WTC11 (cell line): ENCODE measurements around the gene NOX3. TPM values are rescaled to one million over a fixed set of nuclear protein-coding genes. Genes with fewer than 3 reads are reported as not detected.
"Not testable (repeated sequence)": the region's sequence is repeated elsewhere in the genome, so short reads cannot be mapped to it uniquely, and the experiment has no call there.

Source experiments
- ATAC-seq: fragments of 200-7000 bp; cut with Tn5 transposase; 2 replicates; pipeline ENCODE4 v1.10.0; 2021; ENCODE audit warnings: mild to moderate bottlenecking, moderate library complexity
- CTCF ChIA-PET: fragments of 300-600 bp; sonication (Branson Sonifier 250); formaldehyde crosslinking; loops from one replicate; lab custom pipeline; 2021; ENCODE audit warnings: antibody characterized with exemption; lab: Charles Lee
- POLR2A ChIA-PET: fragments of 350-600 bp; sonication (Branson Sonifier 250); formaldehyde crosslinking; loops from one replicate; lab custom pipeline; 2021; ENCODE audit warnings: antibody characterized with exemption; lab: Charles Lee
- DNase-seq: peaks from one replicate; pipeline ENCODE4 v3.0.0; 2021; ENCODE audit warnings: low spot score
- H3K27ac Mint-ChIP-seq: 2 replicates; pipeline ENCODE4 v1.8.0; 2021; ENCODE audit warnings: mixed read lengths
- H3K27me3 Mint-ChIP-seq: 2 replicates; pipeline ENCODE4 v1.8.0; 2021; ENCODE audit warnings: low read depth, mild to moderate bottlenecking, moderate library complexity, mixed read lengths
- H3K36me3 Mint-ChIP-seq: 2 replicates; pipeline ENCODE4 v1.8.0; 2021; ENCODE audit warnings: mixed read lengths
- H3K4me1 Mint-ChIP-seq: 2 replicates; pipeline ENCODE4 v1.8.0; 2022; ENCODE audit warnings: mixed read lengths
- H3K4me3 Mint-ChIP-seq: 2 replicates; pipeline ENCODE4 v1.8.0; 2021; ENCODE audit warnings: mild to moderate bottlenecking, moderate library complexity, mixed read lengths
- H3K9me3 Mint-ChIP-seq: 2 replicates; pipeline ENCODE4 v1.8.0; 2021; ENCODE audit warnings: mixed read lengths
- CREB1 ChIP-seq: sonication (generic); formaldehyde crosslinking; IDR thresholded peaks from 2 replicates; pipeline ENCODE4 v1.8.0; 2023; ENCODE audit warnings: mild to moderate bottlenecking, missing genetic modification reagents
- CTCF ChIP-seq: fragments of 200-600 bp; IDR thresholded peaks from 2 replicates; pipeline ENCODE4 v1.8.0; 2022; ENCODE audit warnings: antibody characterized with exemption
- E2F5 ChIP-seq: sonication (generic); formaldehyde crosslinking; IDR thresholded peaks from 2 replicates; pipeline ENCODE4 v1.8.1; 2022; ENCODE audit warnings: mild to moderate bottlenecking, moderate library complexity, missing genetic modification reagents
- ELF4 ChIP-seq: sonication (generic); formaldehyde crosslinking; IDR thresholded peaks from 2 replicates; pipeline ENCODE4 v1.8.1; 2022; ENCODE audit warnings: low read depth, mild to moderate bottlenecking, moderate library complexity, missing genetic modification reagents
- ETV6 ChIP-seq: sonication (generic); formaldehyde crosslinking; IDR thresholded peaks from 2 replicates; pipeline ENCODE4 v1.8.1; 2022; ENCODE audit warnings: mild to moderate bottlenecking, missing genetic modification reagents
- FOXJ3 ChIP-seq: sonication (generic); formaldehyde crosslinking; IDR thresholded peaks from 2 replicates; pipeline ENCODE4 v1.9.0; 2021; ENCODE audit warnings: missing genetic modification reagents, mild to moderate bottlenecking, borderline replicate concordance
- FOXP1 ChIP-seq: sonication (generic); formaldehyde crosslinking; IDR thresholded peaks from 2 replicates; pipeline ENCODE4 v1.8.0; 2022; ENCODE audit warnings: missing genetic modification reagents, mild to moderate bottlenecking, moderate library complexity, borderline replicate concordance
- FOXP4 ChIP-seq: sonication (generic); formaldehyde crosslinking; IDR thresholded peaks from 2 replicates; pipeline ENCODE4 v1.8.0; 2022; ENCODE audit warnings: mild to moderate bottlenecking, missing genetic modification reagents
- GABPB1 ChIP-seq: sonication (generic); formaldehyde crosslinking; IDR thresholded peaks from 2 replicates; pipeline ENCODE4 v1.8.1; 2023; ENCODE audit warnings: mild to moderate bottlenecking, missing genetic modification reagents
- NFYB ChIP-seq: sonication (generic); formaldehyde crosslinking; conservative IDR thresholded peaks from 2 replicates; pipeline ENCODE4 v1.8.0; 2022; ENCODE audit warnings: low read depth, missing genetic modification reagents
- NR1H2 ChIP-seq: sonication (generic); formaldehyde crosslinking; IDR thresholded peaks from 2 replicates; pipeline ENCODE4 v1.9.0; 2021; ENCODE audit warnings: mild to moderate bottlenecking, moderate library complexity, missing genetic modification reagents
- OVOL2 ChIP-seq: fragments of 250-450 bp; sonication (Bioruptor Pico); IDR thresholded peaks from 2 replicates; pipeline ENCODE4 v1.9.0; 2021; ENCODE audit warnings: mild to moderate bottlenecking, borderline replicate concordance
- RORB ChIP-seq: fragments of 250-450 bp; sonication (Bioruptor Pico); IDR thresholded peaks from 2 replicates; pipeline ENCODE4 v1.9.0; 2021; ENCODE audit warnings: mild to moderate bottlenecking
- ZNF121 ChIP-seq: sonication (generic); formaldehyde crosslinking; IDR thresholded peaks from 2 replicates; pipeline ENCODE4 v1.8.0; 2023; ENCODE audit warnings: missing genetic modification reagents
- ZNF138 ChIP-seq: sonication (generic); formaldehyde crosslinking; conservative IDR thresholded peaks from 2 replicates; pipeline ENCODE4 v1.8.1; 2022; ENCODE audit warnings: mild to moderate bottlenecking, moderate library complexity, missing genetic modification reagents
- ZNF232 ChIP-seq: sonication (generic); formaldehyde crosslinking; IDR thresholded peaks from 2 replicates; pipeline ENCODE4 v1.8.0; 2022; ENCODE audit warnings: mild to moderate bottlenecking, missing genetic modification reagents
- ZNF396 ChIP-seq: fragments of 250-450 bp; sonication (Bioruptor Pico); IDR thresholded peaks from 2 replicates; pipeline ENCODE4 v1.8.0; 2021; ENCODE audit warnings: mild to moderate bottlenecking, moderate library complexity, borderline replicate concordance
- ZNF423 ChIP-seq: fragments of 250-450 bp; sonication (Bioruptor Pico); IDR thresholded peaks from 2 replicates; pipeline ENCODE4 v2.1.2; 2022; ENCODE audit warnings: mild to moderate bottlenecking, moderate library complexity
- total RNA-seq: library from RNA; stranded (reverse); gene quantifications from 3 replicates; pipeline ENCODE4 v1.2.3, GENCODE V29; 2021
- TF ChIP-seq, protein P1 (sequence below): sonication (generic); formaldehyde crosslinking; IDR thresholded peaks from 2 replicates; pipeline ENCODE4 v1.8.0; 2022; ENCODE audit warnings: mild to moderate bottlenecking, missing genetic modification reagents
- TF ChIP-seq, protein P2 (sequence below): sonication (generic); formaldehyde crosslinking; IDR thresholded peaks from 2 replicates; pipeline ENCODE4 v1.8.1; 2023; ENCODE audit warnings: mild to moderate bottlenecking, missing genetic modification reagents, moderate library complexity

NOX3 gene
- total RNA-seq, 1 experiment from 2014 or later = not detected

- DNase-seq = no peak
- H3K9me3 Mint-ChIP-seq = peaks cover 11% of the 10 kb centered on the region
- TF ChIP-seq NFYB (CRISPR knock-in tag) (no peak), ELF4 (CRISPR knock-in tag) (no peak), ZNF232 (CRISPR knock-in tag) (no peak), CTCF (no peak), NR1H2 (CRISPR knock-in tag) (no peak), CREB1 (CRISPR knock-in tag) (no peak)
- TF ChIP-seq, protein P1, sequence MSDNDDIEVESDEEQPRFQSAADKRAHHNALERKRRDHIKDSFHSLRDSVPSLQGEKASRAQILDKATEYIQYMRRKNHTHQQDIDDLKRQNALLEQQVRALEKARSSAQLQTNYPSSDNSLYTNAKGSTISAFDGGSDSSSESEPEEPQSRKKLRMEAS (CRISPR knock-in tag) = no peak
- no peaks in the 10 kb centered on the region for H3K27me3 Mint-ChIP-seq
- peaks cover 5% of the 10 kb centered on the region for H3K36me3 Mint-ChIP-seq
- no peak overlapping the region for H3K27ac Mint-ChIP-seq
- no peak for ATAC-seq
- POLR2A ChIA-PET = no interaction called here
- CTCF ChIA-PET = no interaction called here
- no peak overlapping the region for H3K4me3 Mint-ChIP-seq
- peaks cover 9% of the 10 kb centered on the region for H3K4me1 Mint-ChIP-seq
Measured at GRCh38 chr6:155492061-155492735, 36.6 kb upstream of the NOX3 start.

DNA sequence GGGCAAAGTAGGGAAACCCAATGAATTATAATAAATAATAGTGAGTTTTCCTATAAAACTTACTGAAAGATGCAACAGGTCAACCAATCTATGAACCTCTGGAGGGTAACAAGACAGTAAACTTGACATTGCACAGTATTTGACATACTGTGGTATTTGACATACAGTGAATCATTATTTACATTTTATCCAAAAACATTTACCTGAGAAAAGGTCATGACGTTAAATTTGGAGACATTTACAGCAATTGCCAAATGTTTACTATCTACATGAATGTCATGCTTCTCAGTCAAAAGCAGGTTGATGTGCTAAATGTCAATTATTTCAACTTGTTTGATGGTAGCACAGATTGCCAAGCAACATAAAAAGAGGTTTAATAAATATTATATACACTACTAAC is 35.8 kb upstream of the NOX3 start:
- no peaks in the 10 kb centered on the region for H3K27me3 Mint-ChIP-seq
- no peak for DNase-seq

DNA sequence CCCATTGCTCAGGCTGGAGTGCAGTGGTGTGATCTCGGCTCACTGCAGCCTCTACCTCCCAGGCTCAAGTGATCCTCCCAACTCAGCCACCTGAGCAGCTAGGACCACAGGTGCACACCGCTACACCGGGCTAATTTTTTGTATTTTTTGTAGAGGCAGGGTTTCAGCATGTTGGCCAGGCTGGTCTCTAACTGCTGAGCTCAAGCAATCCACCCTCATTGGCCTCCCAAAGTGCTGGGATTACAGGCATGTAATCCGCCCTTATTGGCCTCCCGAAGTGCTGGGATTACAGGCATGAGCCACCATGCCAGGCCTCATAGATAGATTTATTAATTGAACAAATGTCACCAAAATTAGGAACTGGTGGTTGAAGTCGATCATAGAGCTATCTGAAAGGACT is 32.6 kb upstream of the NOX3 start:
- H3K9me3 Mint-ChIP-seq, H3K27me3 Mint-ChIP-seq, H3K36me3 Mint-ChIP-seq, DNase-seq, H3K4me3 Mint-ChIP-seq, H3K27ac Mint-ChIP-seq, ATAC-seq, H3K4me1 Mint-ChIP-seq, POLR2A ChIA-PET, CTCF ChIA-PET: not testable (repeated sequence)

More for the DNA sequence above, 35.8 kb upstream of the NOX3 start:
- H3K36me3 Mint-ChIP-seq = peaks cover 5% of the 10 kb centered on the region
- H3K4me1 Mint-ChIP-seq = peaks cover 9% of the 10 kb centered on the region
- ATAC-seq = no peak
- TF ChIP-seq GABPB1 (CRISPR knock-in tag) = peak; percentile 85
- TF ChIP-seq ZNF423 = no peak
- POLR2A ChIA-PET = no interaction called here
- peaks cover 11% of the 10 kb centered on the region for H3K9me3 Mint-ChIP-seq
- no peak overlapping the region for H3K27ac Mint-ChIP-seq
- CTCF ChIA-PET = no interaction called here
- no peak overlapping the region for H3K4me3 Mint-ChIP-seq

- H3K9me3 Mint-ChIP-seq = peaks cover 8% of the 10 kb centered on the region
- POLR2A ChIA-PET = no interaction called here
- H3K27ac Mint-ChIP-seq = no peak overlapping the region
- H3K4me1 Mint-ChIP-seq = no peaks in the 10 kb centered on the region
- H3K4me3 Mint-ChIP-seq = no peak overlapping the region
- ATAC-seq = no peak
- no peaks in the 10 kb centered on the region for H3K27me3 Mint-ChIP-seq
- DNase-seq = no peak
- CTCF ChIA-PET = no interaction called here
- peaks cover 3% of the 10 kb centered on the region for H3K36me3 Mint-ChIP-seq
- TF ChIP-seq ZNF396 (CRISPR knock-in tag) (no peak), FOXP1 (CRISPR knock-in tag) (no peak), ZNF138 (no peak), CTCF (no peak), ZNF121 (CRISPR knock-in tag) (no peak), FOXP4 (CRISPR knock-in tag) (no peak), ETV6 (CRISPR knock-in tag) (no peak), FOXJ3 (CRISPR knock-in tag) (no peak), RORB (no peak), OVOL2 (CRISPR knock-in tag) (no peak), E2F5 (CRISPR knock-in tag) (no peak)
- TF ChIP-seq, protein P2, sequence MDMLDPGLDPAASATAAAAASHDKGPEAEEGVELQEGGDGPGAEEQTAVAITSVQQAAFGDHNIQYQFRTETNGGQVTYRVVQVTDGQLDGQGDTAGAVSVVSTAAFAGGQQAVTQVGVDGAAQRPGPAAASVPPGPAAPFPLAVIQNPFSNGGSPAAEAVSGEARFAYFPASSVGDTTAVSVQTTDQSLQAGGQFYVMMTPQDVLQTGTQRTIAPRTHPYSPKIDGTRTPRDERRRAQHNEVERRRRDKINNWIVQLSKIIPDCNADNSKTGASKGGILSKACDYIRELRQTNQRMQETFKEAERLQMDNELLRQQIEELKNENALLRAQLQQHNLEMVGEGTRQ = no peak
Measured at GRCh38 chr6:155487371-155488130, 31.9 kb upstream of the NOX3 start.
